Sigmoid colon (tissue), 4 donors: ENCODE results near the gene BSX.

Experiments used
- EP300 ChIP-seq, 4 donors: sonication (generic); formaldehyde crosslinking; IDR thresholded peaks; one replicate each; pipeline ENCODE4 v1.6.1; 2017; ENCODE audit warnings: antibody characterized with exemption in 4 of 4
- POLR2A ChIP-seq, 2 donors: fragments of 450-650 bp; IDR thresholded peaks; one replicate each; pipeline ENCODE4 v1.6.1; 2016; ENCODE audit warnings: antibody characterized with exemption in 2 of 2, mild to moderate bottlenecking in 2 of 2, moderate library complexity in 2 of 2
- POLR2AphosphoS5 ChIP-seq, 4 donors: sonication (generic); formaldehyde crosslinking; IDR thresholded peaks; one replicate each; pipeline ENCODE4 v1.6.1; 2017; ENCODE audit warnings: antibody characterized with exemption in 4 of 4
- TF ChIP-seq, protein P1 (sequence below), 4 experiments: fragments of 450-650 bp in 3 of 4; fragments of 200-600 bp in 1 of 4; IDR thresholded peaks; one replicate each; pipeline ENCODE4 v1.5.1; 2016 to 2019; ENCODE audit warnings: antibody characterized with exemption in 4 of 4, mild to moderate bottlenecking in 3 of 4, moderate library complexity in 2 of 4

DNA sequence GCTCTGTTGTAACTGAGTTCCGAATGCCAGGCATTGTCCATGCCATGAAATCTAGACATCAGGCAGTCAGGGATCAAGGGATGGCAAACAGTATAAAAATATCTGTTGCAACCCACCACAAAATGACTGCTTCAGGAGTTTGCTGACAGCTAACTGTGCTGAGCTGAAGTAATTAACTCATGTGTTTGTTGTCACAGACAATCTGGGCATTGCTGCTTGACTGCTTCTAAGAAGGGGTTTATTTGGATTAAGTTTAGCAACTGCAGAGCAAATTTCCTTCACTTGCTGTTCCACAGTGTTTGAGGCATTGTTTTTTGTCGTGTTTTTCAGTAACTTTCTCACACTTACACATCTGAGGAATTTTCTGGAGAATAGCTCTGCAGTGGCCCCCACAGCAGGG lies 30.4 kb downstream of the BSX start:
- TF ChIP-seq, protein P1, sequence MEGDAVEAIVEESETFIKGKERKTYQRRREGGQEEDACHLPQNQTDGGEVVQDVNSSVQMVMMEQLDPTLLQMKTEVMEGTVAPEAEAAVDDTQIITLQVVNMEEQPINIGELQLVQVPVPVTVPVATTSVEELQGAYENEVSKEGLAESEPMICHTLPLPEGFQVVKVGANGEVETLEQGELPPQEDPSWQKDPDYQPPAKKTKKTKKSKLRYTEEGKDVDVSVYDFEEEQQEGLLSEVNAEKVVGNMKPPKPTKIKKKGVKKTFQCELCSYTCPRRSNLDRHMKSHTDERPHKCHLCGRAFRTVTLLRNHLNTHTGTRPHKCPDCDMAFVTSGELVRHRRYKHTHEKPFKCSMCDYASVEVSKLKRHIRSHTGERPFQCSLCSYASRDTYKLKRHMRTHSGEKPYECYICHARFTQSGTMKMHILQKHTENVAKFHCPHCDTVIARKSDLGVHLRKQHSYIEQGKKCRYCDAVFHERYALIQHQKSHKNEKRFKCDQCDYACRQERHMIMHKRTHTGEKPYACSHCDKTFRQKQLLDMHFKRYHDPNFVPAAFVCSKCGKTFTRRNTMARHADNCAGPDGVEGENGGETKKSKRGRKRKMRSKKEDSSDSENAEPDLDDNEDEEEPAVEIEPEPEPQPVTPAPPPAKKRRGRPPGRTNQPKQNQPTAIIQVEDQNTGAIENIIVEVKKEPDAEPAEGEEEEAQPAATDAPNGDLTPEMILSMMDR (IDR thresholded peaks at IDR 0.05), result no peak
- TF ChIP-seq POLR2AphosphoS5 (IDR thresholded peaks at IDR 0.05) (no peak), POLR2A (IDR thresholded peaks at IDR 0.05) (no peak), EP300 (IDR thresholded peaks at IDR 0.05) (no peak)
